ENCODE data around the gene NAP1L4.

The NAP1L4 gene

DNA sequence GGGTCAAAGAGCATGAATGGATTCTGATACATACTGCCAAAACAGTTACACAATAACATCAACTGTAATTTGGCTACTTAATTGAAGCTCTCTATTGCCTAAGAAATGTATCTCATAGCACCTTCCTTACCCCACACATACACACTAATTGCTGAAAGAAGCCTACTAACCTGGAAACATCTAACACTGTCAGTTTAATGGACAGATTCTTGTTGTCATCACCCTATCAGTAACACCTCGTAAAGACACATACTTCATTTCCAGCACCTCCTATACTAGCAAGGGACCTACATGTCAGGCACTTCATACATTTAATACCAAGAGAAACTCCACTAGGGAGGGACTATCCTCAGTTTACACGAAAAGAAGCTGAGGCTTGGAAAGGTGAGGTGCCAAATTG is 9.9 kb downstream of the NAP1L4 start:
- no peaks in the 10 kb centered on the region for H3K9me3 ChIP-seq (replicated peaks; ENCODE audit: insufficient read depth, low read length)
- no peak overlapping the region for H3K4me3 ChIP-seq (ENCODE audit: low read length)
- peaks cover 99% of the 10 kb centered on the region for H3K79me2 ChIP-seq (ENCODE audit: low read length)
- H3K9ac ChIP-seq (ENCODE audit: low read length): no peak overlapping the region
- peaks cover 28% of the 10 kb centered on the region for H3K36me3 ChIP-seq (replicated peaks; ENCODE audit: insufficient read depth, low read length)
- no peak for DNase-seq
- H3K27me3 ChIP-seq (replicated peaks; ENCODE audit: insufficient read depth, low read length): no peaks in the 10 kb centered on the region
- peaks cover 70% of the 10 kb centered on the region for H4K20me1 ChIP-seq (ENCODE audit: insufficient read depth, low read length)
- H2AFZ ChIP-seq (ENCODE audit: low read length): no peak overlapping the region
- no peaks in the 10 kb centered on the region for H3K9me2 ChIP-seq (replicated peaks; ENCODE audit: insufficient read depth, low read length)
- H3K4me2 ChIP-seq (ENCODE audit: low read depth, low read length): no peak overlapping the region
- TF ChIP-seq EZH2phosphoT487 (IDR thresholded peaks at IDR 0.05; ENCODE audit: low read length) (no peak), EZH2 (optimal IDR thresholded peaks at IDR 0.05; ENCODE audit: low read depth, low read length) (no peak)
- TF ChIP-seq, protein P1, sequence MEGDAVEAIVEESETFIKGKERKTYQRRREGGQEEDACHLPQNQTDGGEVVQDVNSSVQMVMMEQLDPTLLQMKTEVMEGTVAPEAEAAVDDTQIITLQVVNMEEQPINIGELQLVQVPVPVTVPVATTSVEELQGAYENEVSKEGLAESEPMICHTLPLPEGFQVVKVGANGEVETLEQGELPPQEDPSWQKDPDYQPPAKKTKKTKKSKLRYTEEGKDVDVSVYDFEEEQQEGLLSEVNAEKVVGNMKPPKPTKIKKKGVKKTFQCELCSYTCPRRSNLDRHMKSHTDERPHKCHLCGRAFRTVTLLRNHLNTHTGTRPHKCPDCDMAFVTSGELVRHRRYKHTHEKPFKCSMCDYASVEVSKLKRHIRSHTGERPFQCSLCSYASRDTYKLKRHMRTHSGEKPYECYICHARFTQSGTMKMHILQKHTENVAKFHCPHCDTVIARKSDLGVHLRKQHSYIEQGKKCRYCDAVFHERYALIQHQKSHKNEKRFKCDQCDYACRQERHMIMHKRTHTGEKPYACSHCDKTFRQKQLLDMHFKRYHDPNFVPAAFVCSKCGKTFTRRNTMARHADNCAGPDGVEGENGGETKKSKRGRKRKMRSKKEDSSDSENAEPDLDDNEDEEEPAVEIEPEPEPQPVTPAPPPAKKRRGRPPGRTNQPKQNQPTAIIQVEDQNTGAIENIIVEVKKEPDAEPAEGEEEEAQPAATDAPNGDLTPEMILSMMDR (IDR thresholded peaks at IDR 0.05; ENCODE audit: low read length): no peak
- no peak overlapping the region for H3K27ac ChIP-seq (ENCODE audit: low read length)
- H3F3A ChIP-seq (ENCODE audit: insufficient read depth, low read length): peaks cover 11% of the 10 kb centered on the region; the same call in 1 of the 2 replicates
- peaks cover 23% of the 10 kb centered on the region for H3K4me1 ChIP-seq (ENCODE audit: low read length)

DNA sequence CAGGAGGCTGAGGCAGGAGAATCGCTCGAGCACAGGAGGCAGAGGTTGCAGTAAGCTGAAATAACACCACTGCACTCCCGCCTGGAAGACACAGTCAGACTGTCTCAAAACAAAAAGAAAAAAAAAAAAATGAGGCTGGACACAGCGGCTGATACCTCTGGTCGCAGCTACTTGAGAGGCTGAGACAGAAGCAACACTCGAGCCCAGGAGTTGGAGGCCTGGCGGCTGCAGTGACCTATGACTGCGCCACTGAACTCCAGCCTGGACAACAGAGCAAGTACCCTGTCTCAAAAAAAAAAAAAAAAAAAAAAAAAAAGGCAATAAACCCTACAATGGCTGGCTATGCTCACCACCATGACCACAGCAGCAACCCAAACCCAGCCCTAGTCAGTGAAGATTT is 11.0 kb downstream of the NAP1L4 start:
- TF ChIP-seq EZH2phosphoT487 (IDR thresholded peaks at IDR 0.05; ENCODE audit: low read length): no peak
- Histone ChIP-seq H3K4me3 (ENCODE audit: low read length) (no peak overlapping the region), H2AFZ (ENCODE audit: low read length) (no peak overlapping the region), H3K27me3 (replicated peaks; ENCODE audit: insufficient read depth, low read length) (no peaks in the 10 kb centered on the region), H3K4me2 (ENCODE audit: low read depth, low read length) (no peak overlapping the region), H3K9ac (ENCODE audit: low read length) (no peak overlapping the region), H3K27ac (ENCODE audit: low read length) (no peak overlapping the region), H3F3A (ENCODE audit: insufficient read depth, low read length) (peaks cover 11% of the 10 kb centered on the region; the same call in 1 of the 2 replicates), H3K9me2 (replicated peaks; ENCODE audit: insufficient read depth, low read length) (no peaks in the 10 kb centered on the region), H4K20me1 (ENCODE audit: insufficient read depth, low read length) (peaks cover 65% of the 10 kb centered on the region), H3K79me2 (ENCODE audit: low read length) (peaks cover 99% of the 10 kb centered on the region), H3K9me3 (replicated peaks; ENCODE audit: insufficient read depth, low read length) (no peaks in the 10 kb centered on the region), H3K4me1 (ENCODE audit: low read length) (peaks cover 23% of the 10 kb centered on the region), H3K36me3 (replicated peaks; ENCODE audit: insufficient read depth, low read length) (peaks cover 34% of the 10 kb centered on the region)
- DNase-seq: no peak

DNA sequence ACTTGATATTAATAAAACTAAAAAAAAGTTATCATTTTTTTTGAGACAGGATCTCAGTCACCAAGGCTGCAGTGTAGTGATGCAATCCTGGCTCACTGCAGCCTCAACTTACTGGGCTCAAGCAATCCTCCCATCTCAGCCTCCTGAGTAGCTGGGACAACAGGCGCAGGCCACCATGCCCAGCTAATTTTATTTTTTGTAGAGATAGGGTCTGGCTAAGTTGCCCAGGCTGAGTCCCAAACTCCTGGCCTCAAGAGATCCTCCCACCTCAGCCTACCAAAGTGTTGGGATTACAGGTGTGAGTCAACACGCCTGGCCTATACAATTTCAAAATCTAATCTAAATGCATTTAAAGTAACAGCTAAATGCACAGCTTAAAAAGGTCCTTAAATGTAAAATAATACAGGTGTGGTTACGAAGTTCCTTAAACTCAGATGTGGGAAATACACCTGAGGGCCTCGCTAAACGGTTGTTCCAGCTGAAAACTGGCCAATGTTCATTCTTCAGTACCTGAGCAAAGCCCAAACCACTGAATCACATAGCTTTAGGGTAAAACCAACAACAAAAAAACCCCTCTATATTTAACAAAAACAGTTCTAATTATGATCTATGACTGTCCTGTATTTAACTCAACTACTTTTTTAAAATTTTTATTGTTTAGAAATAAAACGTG is 11.8 kb downstream of the NAP1L4 start:
- Histone ChIP-seq H3K9me3 (replicated peaks; ENCODE audit: insufficient read depth, low read length) (no peaks in the 10 kb centered on the region), H3F3A (ENCODE audit: insufficient read depth, low read length) (peaks cover 11% of the 10 kb centered on the region; the same call in 1 of the 2 replicates), H3K79me2 (ENCODE audit: low read length) (peaks cover 99% of the 10 kb centered on the region), H3K9me2 (replicated peaks; ENCODE audit: insufficient read depth, low read length) (no peaks in the 10 kb centered on the region), H3K27ac (ENCODE audit: low read length) (no peak overlapping the region), H3K27me3 (replicated peaks; ENCODE audit: insufficient read depth, low read length) (no peaks in the 10 kb centered on the region), H3K36me3 (replicated peaks; ENCODE audit: insufficient read depth, low read length) (peaks cover 34% of the 10 kb centered on the region), H3K4me1 (ENCODE audit: low read length) (peaks cover 22% of the 10 kb centered on the region), H3K4me2 (ENCODE audit: low read depth, low read length) (no peak overlapping the region), H3K4me3 (ENCODE audit: low read length) (no peak overlapping the region), H4K20me1 (ENCODE audit: insufficient read depth, low read length) (peaks cover 63% of the 10 kb centered on the region), H3K9ac (ENCODE audit: low read length) (no peak overlapping the region), H2AFZ (ENCODE audit: low read length) (no peak overlapping the region)
- TF ChIP-seq EZH2phosphoT487 (IDR thresholded peaks at IDR 0.05; ENCODE audit: low read length) (no peak), EZH2 (optimal IDR thresholded peaks at IDR 0.05; ENCODE audit: low read depth, low read length) (no peak)
- TF ChIP-seq, protein P1 (IDR thresholded peaks at IDR 0.05; ENCODE audit: low read length): no peak
- no peak for DNase-seq

DNA sequence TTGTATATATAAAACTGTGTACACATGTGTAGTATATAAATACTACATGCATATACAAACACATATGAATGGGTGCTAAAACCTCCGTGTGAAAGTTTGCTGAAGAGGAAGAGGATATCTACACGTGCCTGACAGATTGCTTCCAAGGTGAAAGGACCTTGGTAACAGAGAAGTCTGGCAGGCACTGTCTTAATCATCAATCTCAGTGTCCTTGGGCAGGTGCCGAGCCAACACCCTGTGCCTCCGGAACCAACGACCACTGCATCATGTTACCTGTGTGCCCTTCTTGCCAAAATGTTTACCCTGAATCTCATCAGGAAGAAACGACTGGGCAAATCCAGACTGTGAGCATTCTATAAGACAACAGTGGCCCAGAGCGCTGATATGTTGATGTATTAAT is 15.0 kb downstream of the NAP1L4 start:
- Histone ChIP-seq H3K9ac (ENCODE audit: low read length) (no peak overlapping the region), H3K36me3 (replicated peaks; ENCODE audit: insufficient read depth, low read length) (peaks cover 43% of the 10 kb centered on the region), H3K9me2 (replicated peaks; ENCODE audit: insufficient read depth, low read length) (no peaks in the 10 kb centered on the region), H3K79me2 (ENCODE audit: low read length) (peaks cover 98% of the 10 kb centered on the region), H3K9me3 (replicated peaks; ENCODE audit: insufficient read depth, low read length) (no peaks in the 10 kb centered on the region), H3F3A (ENCODE audit: insufficient read depth, low read length) (no peaks in the 10 kb centered on the region; the same call in 1 of the 2 replicates), H3K27ac (ENCODE audit: low read length) (no peak overlapping the region), H3K4me2 (ENCODE audit: low read depth, low read length) (no peak overlapping the region), H2AFZ (ENCODE audit: low read length) (no peak overlapping the region), H4K20me1 (ENCODE audit: insufficient read depth, low read length) (peaks cover 47% of the 10 kb centered on the region), H3K4me3 (ENCODE audit: low read length) (no peak overlapping the region), H3K4me1 (ENCODE audit: low read length) (no peaks in the 10 kb centered on the region), H3K27me3 (replicated peaks; ENCODE audit: insufficient read depth, low read length) (no peaks in the 10 kb centered on the region)
- DNase-seq: no peak
- no peak for TF ChIP-seq EZH2phosphoT487 (IDR thresholded peaks at IDR 0.05; ENCODE audit: low read length)
- no peak for TF ChIP-seq EZH2 (optimal IDR thresholded peaks at IDR 0.05; ENCODE audit: low read depth, low read length)
- TF ChIP-seq, protein P1 (IDR thresholded peaks at IDR 0.05; ENCODE audit: low read length): no peak
